Fibroblast of peridontal ligament (primary cell): ENCODE data around the gene RBMS1.

Experiments
- DNase-seq: peaks from one replicate; pipeline ENCODE4 v3.0.0-alpha.2; 2010; ENCODE audit errors: extremely low read depth

The RBMS1 gene

GRCh38 chr2:160411167-160411566 lies 82.4 kb downstream of the RBMS1 start:
- peak; percentile 70 for DNase-seq

GRCh38 chr2:160409480-160409879 lies 84.1 kb downstream of the RBMS1 start:
- DNase-seq: no peak

GRCh38 chr2:160408959-160409291 lies 84.7 kb downstream of the RBMS1 start:
- no peak for DNase-seq

- no peak for DNase-seq
Measured at GRCh38 chr2:160408173-160408958, 85.2 kb downstream of the RBMS1 start.

GRCh38 chr2:160407393-160408172 lies 86.0 kb downstream of the RBMS1 start:
- DNase-seq: peak; percentile 57

- peak; percentile 77 for DNase-seq
Measured at GRCh38 chr2:160406591-160407392, 86.8 kb downstream of the RBMS1 start.

- DNase-seq: no peak
Measured at GRCh38 chr2:160405077-160405867, 88.3 kb downstream of the RBMS1 start.

GRCh38 chr2:160402997-160403979 lies 90.3 kb downstream of the RBMS1 start:
- DNase-seq: peak; percentile 71

GRCh38 chr2:160402501-160402900 lies 91.1 kb downstream of the RBMS1 start:
- DNase-seq: no peak

- no peak for DNase-seq
Measured at GRCh38 chr2:160401895-160402294, 91.7 kb downstream of the RBMS1 start.

GRCh38 chr2:160399880-160400279 lies 93.7 kb downstream of the RBMS1 start:
- no peak for DNase-seq

- DNase-seq: peak; percentile 60
Measured at GRCh38 chr2:160397530-160397865, 96.1 kb downstream of the RBMS1 start.

- no peak for DNase-seq
Measured at GRCh38 chr2:160394153-160394552, 99.5 kb downstream of the RBMS1 start.

- no peak for DNase-seq
Measured at GRCh38 chr2:160392201-160392600, 101.4 kb downstream of the RBMS1 start.

- peak; percentile 71 for DNase-seq
Measured at GRCh38 chr2:160390544-160391455, 102.8 kb downstream of the RBMS1 start.

GRCh38 chr2:160389875-160390274 lies 103.7 kb downstream of the RBMS1 start:
- peak; percentile 96 for DNase-seq

GRCh38 chr2:160388464-160389263 lies 104.9 kb downstream of the RBMS1 start:
- DNase-seq: no peak

- peak; percentile 100 for DNase-seq
Measured at GRCh38 chr2:160387558-160388262, 105.9 kb downstream of the RBMS1 start.
